ENCODE data around the gene ABT1. TPM values are rescaled to one million over a fixed set of nuclear protein-coding genes. Genes with fewer than 3 reads are reported as not detected.

ABT1 gene
- total RNA-seq, 2 experiments from 2014 or later: 17.3 to 18.4 TPM

DNA sequence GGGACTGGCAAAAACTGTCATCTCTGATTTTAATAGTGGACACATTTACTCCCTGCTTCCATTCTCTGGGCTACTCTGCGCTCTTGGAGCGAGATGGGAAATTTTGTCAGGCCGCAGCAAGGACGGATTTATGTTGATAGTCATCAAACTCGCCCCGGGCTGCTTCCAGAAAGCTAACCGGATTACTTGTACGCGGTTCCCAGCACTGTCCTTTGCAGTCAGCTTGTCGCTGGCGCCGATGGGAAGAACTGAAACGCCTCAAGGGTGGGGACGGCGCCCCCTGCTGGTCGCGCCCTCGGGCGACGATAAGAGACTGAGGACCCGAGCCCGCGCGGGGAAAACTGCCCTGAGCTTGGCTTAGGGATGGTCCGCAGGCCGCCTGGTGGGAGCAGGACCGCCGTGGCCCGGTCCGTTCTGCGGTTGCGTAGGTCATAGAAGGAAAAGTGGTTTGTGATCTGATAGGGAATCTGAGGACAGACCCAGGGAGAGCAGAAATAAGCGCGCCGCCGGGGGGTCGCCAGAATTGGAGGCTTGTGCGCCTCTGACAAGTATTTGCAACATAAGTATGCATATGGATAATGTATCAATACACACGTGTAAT is 984 bp upstream of the ABT1 start:
- H3K4me1 Mint-ChIP-seq (ENCODE audit: low read depth): peaks cover 47% of the 10 kb centered on the region
- intact Hi-C loops (cut with micrococcal nuclease): loop anchor here (1.0 to 10.0 kb wide), 11 partner anchors 18 to 1297 kb away; partner anchors contain the start of gene ZNF184
- H3K9me3 Mint-ChIP-seq: no peaks in the 10 kb centered on the region
- no peak overlapping the region for H3K27ac Mint-ChIP-seq
- peaks cover 14% of the 10 kb centered on the region for H3K36me3 Mint-ChIP-seq (ENCODE audit: low read depth)
- H3K4me3 Mint-ChIP-seq: no peak overlapping the region
- CTCF ChIA-PET: interaction anchor here (0.8 to 5.3 kb wide), 18 partner anchors 10 to 559 kb away, joined by 3 to 106 read pairs (median 4); no protein-coding TSS in a partner anchor
- H3K27me3 Mint-ChIP-seq (ENCODE audit: low read depth): peaks cover 27% of the 10 kb centered on the region
- DNase-seq: peak; percentile 92

DNA sequence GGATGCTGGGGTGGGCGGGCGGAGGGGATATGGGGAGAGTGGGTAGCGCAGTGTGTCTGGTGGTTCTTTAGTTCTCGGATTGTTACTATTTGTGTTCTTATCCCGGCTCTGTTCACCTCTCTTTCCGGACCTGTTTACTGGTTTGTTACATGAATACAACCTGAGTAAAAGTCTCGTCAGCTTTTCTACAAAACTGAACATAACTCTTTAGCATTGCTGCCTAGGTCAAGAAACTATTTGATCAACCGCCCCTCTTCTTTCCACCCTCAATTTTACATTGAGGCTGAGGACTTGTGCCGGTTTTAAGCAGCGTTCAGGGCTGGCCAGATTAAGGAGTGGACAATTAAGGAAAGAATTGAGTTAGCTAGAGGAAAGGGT is 625 bp downstream of the ABT1 start:
- intact Hi-C loops (cut with micrococcal nuclease): loop anchor here (2.0 to 10.0 kb wide), 4 partner anchors 475 to 1295 kb away; partner anchors contain the start of gene ZNF184
- H3K4me1 Mint-ChIP-seq (ENCODE audit: low read depth): peaks cover 53% of the 10 kb centered on the region
- no peak for DNase-seq
- peaks cover 18% of the 10 kb centered on the region for H3K27me3 Mint-ChIP-seq (ENCODE audit: low read depth)
- CTCF ChIA-PET: no interaction called here
- no peaks in the 10 kb centered on the region for H3K9me3 Mint-ChIP-seq
- H3K36me3 Mint-ChIP-seq (ENCODE audit: low read depth): peaks cover 14% of the 10 kb centered on the region
- no peak overlapping the region for H3K27ac Mint-ChIP-seq
- no peak overlapping the region for H3K4me3 Mint-ChIP-seq

DNA sequence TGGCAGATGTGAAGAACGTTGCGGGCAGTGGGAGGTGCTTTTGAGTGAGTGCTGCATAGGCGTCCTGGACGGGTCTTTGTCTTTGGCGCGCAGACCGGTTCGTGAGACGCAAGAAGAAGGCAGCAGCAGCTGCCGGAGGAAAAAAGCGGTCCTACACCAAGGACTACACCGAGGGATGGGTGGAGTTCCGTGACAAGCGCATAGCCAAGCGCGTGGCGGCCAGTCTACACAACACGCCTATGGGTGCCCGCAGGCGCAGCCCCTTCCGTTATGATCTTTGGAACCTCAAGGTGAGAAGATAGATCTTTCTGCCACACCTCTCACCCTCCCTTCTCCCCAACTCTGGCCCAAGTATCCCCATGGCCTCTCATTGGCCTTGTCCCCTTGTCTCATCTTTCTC is 1.1 kb downstream of the ABT1 start:
- no peak overlapping the region for H3K27ac Mint-ChIP-seq
- peaks cover 14% of the 10 kb centered on the region for H3K36me3 Mint-ChIP-seq (ENCODE audit: low read depth)
- H3K4me3 Mint-ChIP-seq: no peak overlapping the region
- H3K27me3 Mint-ChIP-seq (ENCODE audit: low read depth): peaks cover 14% of the 10 kb centered on the region
- H3K4me1 Mint-ChIP-seq (ENCODE audit: low read depth): peaks cover 53% of the 10 kb centered on the region
- no peak for DNase-seq
- H3K9me3 Mint-ChIP-seq: no peaks in the 10 kb centered on the region
- intact Hi-C loops (cut with micrococcal nuclease): loop anchor here (2.0 to 10.0 kb wide), 4 partner anchors 476 to 1295 kb away; partner anchors contain the start of gene ZNF184
- CTCF ChIA-PET: no interaction called here

DNA sequence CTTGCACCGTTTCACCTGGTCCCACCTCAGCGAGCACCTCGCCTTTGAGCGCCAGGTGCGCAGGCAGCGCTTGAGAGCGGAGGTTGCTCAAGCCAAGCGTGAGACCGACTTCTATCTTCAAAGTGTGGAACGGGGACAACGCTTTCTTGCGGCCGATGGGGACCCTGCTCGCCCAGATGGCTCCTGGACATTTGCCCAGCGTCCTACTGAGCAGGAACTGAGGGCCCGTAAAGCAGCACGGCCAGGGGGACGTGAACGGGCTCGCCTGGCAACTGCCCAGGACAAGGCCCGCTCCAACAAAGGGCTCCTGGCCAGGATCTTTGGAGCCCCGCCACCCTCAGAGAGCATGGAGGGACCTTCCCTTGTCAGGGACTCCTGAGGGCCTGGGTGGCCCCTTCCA is 1.5 kb downstream of the ABT1 start:
- H3K27me3 Mint-ChIP-seq (ENCODE audit: low read depth): peaks cover 12% of the 10 kb centered on the region
- peaks cover 53% of the 10 kb centered on the region for H3K4me1 Mint-ChIP-seq (ENCODE audit: low read depth)
- H3K27ac Mint-ChIP-seq: no peak overlapping the region
- no peak for DNase-seq
- H3K36me3 Mint-ChIP-seq (ENCODE audit: low read depth): peaks cover 14% of the 10 kb centered on the region
- no peaks in the 10 kb centered on the region for H3K9me3 Mint-ChIP-seq
- intact Hi-C loops (cut with micrococcal nuclease): loop anchor here (5.0 to 10.0 kb wide), 3 partner anchors 476 to 877 kb away; partner anchors contain the start of gene ZNF184
- CTCF ChIA-PET: no interaction called here
- no peak overlapping the region for H3K4me3 Mint-ChIP-seq

DNA sequence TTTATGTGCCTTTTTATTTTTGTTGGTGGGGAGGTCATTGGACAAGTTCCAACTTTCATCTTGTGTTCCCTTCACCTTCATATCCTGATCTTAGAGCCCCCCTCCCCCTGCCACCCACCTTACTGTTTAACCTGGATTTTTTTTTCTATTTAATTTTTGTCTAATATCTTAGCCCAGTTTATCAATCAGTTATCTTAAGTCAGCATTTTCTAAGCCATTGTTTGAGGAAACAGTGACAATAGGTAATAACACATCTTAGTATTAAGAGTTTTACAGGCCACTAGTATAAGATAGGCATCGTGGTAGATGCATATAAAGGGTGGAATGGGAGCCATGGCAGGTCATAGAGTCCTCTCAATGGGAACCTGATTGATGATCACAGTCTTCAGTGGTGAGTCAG is 2.4 kb downstream of the ABT1 start:
- peak overlapping the region; percentile 79 for H3K27ac Mint-ChIP-seq
- peaks cover 3% of the 10 kb centered on the region for H3K27me3 Mint-ChIP-seq (ENCODE audit: low read depth)
- H3K4me3 Mint-ChIP-seq: no peak overlapping the region
- CTCF ChIA-PET: no interaction called here
- no peaks in the 10 kb centered on the region for H3K9me3 Mint-ChIP-seq
- DNase-seq: no peak
- intact Hi-C loops (cut with micrococcal nuclease): loop anchor here (5.0 to 10.0 kb wide), 3 partner anchors 477 to 876 kb away; partner anchors contain the start of gene ZNF184
- peaks cover 56% of the 10 kb centered on the region for H3K4me1 Mint-ChIP-seq (ENCODE audit: low read depth)
- H3K36me3 Mint-ChIP-seq (ENCODE audit: low read depth): peaks cover 14% of the 10 kb centered on the region

DNA sequence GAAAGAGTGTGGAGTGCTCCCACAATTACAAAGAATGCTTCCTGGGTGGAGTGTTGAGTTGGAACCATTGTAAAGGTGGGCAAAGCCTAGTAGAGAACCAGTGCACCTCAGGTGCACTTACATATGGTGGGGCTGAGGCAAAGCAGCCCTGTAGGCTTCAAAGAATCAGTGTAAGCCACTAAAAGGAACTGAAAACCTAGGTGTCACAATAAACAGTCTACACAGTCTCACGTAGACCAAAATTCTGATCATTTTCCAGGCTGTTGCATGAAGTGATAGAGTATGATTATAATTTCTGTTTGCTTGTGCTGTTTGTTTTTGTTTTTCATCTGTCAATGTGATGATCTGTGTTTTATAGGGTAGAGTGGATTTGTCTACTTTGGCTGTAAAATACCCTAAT is 2.8 kb downstream of the ABT1 start:
- Mint-ChIP-seq H3K9me3 (no peaks in the 10 kb centered on the region), H3K27ac (peak overlapping the region; percentile 79), H3K36me3 (ENCODE audit: low read depth) (peaks cover 14% of the 10 kb centered on the region), H3K27me3 (ENCODE audit: low read depth) (no peaks in the 10 kb centered on the region), H3K4me3 (no peak overlapping the region), H3K4me1 (ENCODE audit: low read depth) (peaks cover 52% of the 10 kb centered on the region)
- no peak for DNase-seq
- CTCF ChIA-PET: no interaction called here
- intact Hi-C loops (cut with micrococcal nuclease): loop anchor here (5.0 to 10.0 kb wide), 3 partner anchors 477 to 875 kb away; partner anchors contain the start of gene ZNF184

DNA sequence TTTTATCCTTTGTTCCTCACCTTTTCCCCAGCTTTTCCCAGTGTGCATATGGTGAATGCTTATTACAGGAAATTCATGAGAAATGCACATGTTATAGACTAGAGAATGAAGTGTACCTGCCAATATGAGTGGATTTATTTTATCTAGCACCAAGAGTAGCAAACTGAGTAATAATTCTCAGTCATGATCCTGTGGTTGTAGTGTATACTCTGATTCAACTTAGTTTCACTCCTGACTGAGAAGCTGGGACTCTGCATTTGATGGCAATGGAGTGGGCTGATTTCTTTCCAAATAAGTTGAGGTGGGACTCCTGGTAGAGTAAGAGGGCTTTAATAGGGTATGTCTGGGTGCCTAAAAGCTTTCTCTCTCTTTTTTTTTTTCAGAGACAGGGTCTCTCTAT is 4.0 kb downstream of the ABT1 start:
- Mint-ChIP-seq H3K9me3 (no peaks in the 10 kb centered on the region), H3K27ac (peak overlapping the region; percentile 74), H3K36me3 (ENCODE audit: low read depth) (peaks cover 14% of the 10 kb centered on the region), H3K4me1 (ENCODE audit: low read depth) (peaks cover 48% of the 10 kb centered on the region), H3K27me3 (ENCODE audit: low read depth) (no peaks in the 10 kb centered on the region), H3K4me3 (no peak overlapping the region)
- no peak for DNase-seq
- CTCF ChIA-PET: interaction anchor here (1.2 to 1.3 kb wide), 2 partner anchors 20 to 28 kb away, joined by 3 read pairs; no protein-coding TSS in a partner anchor
- intact Hi-C loops (cut with micrococcal nuclease): loop anchor here (10.0 kb wide), 1 partner anchor 1154 kb away; no protein-coding TSS in a partner anchor

DNA sequence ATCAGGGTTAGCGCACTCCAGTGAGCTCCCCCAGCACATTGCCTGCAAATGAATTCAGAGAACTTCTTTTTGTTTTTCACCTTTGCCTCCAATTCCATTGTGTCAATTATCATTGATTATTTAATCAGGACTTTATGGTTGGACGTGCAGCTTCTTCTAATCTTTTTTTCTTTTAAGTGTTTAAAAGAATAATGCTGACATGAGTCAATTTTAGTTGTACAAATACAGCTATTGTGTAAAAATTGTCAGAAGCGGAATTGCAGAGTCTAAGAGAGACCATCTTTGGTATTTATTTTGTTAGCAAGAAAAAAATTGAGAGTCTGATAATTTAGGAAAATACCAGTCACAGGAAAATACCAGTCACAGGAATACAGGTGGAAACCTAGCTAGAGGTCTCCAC is 5.5 kb downstream of the ABT1 start:
- CTCF ChIA-PET: interaction anchor here (1.3 kb wide), 1 partner anchor 30 kb away, joined by 3 read pairs; no protein-coding TSS in a partner anchor
- Mint-ChIP-seq H3K4me1 (ENCODE audit: low read depth) (peaks cover 48% of the 10 kb centered on the region), H3K9me3 (no peaks in the 10 kb centered on the region), H3K27me3 (ENCODE audit: low read depth) (no peaks in the 10 kb centered on the region), H3K4me3 (no peak overlapping the region), H3K27ac (no peak overlapping the region), H3K36me3 (ENCODE audit: low read depth) (peaks cover 14% of the 10 kb centered on the region)
- intact Hi-C loops (cut with micrococcal nuclease): loop anchor here (10.0 kb wide), 1 partner anchor 1153 kb away; no protein-coding TSS in a partner anchor
- no peak for DNase-seq

DNA sequence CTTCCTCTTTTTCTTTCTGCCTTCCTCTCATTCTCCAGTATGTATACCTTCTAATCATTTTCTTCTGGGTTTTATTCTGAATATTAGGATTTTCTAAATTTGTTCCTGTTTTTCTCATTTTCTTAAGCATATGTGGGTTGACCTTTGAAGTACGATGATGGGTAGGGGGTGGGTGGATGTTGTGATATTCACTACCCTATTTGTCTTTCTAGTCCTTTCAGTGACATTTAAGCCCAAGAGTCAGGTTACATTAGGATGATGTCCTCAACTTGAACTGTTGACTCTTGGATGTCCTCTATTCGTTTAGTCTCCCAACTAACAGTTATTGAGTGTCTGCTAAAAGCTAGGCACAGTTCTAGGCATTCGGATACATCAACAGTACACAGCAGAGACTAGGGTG is 7.3 kb downstream of the ABT1 start:
- no peak for DNase-seq
- Mint-ChIP-seq H3K4me3 (no peak overlapping the region), H3K27me3 (ENCODE audit: low read depth) (no peaks in the 10 kb centered on the region), H3K36me3 (ENCODE audit: low read depth) (peaks cover 3% of the 10 kb centered on the region), H3K27ac (no peak overlapping the region), H3K9me3 (no peaks in the 10 kb centered on the region), H3K4me1 (ENCODE audit: low read depth) (peaks cover 38% of the 10 kb centered on the region)
- CTCF ChIA-PET: no interaction called here
- intact Hi-C loops (cut with micrococcal nuclease): loop anchor here (10.0 kb wide), 1 partner anchor 1151 kb away; no protein-coding TSS in a partner anchor

DNA sequence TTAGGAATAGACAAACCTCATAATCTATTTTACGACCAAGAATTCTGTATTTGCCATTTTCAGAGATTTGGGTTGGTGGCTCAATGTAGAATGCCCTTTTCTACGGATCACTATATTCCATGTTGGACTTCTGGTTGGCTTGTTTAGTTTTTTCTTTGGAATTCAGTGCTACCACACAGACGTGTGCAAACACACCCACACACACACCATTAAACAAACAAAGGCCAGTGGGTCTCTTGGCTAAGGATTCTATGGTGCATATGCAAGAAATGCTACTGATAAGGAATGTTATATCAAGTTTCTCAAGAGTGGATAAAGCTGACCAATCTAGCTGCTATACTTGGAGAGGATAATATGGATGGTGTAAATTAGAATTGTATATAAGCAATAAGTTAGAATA is 8.0 kb downstream of the ABT1 start:
- CTCF ChIA-PET: no interaction called here
- no peak overlapping the region for H3K27ac Mint-ChIP-seq
- no peak for DNase-seq
- no peaks in the 10 kb centered on the region for H3K9me3 Mint-ChIP-seq
- no peaks in the 10 kb centered on the region for H3K27me3 Mint-ChIP-seq (ENCODE audit: low read depth)
- H3K4me1 Mint-ChIP-seq (ENCODE audit: low read depth): peaks cover 31% of the 10 kb centered on the region
- intact Hi-C loops (cut with micrococcal nuclease): loop anchor here (10.0 kb wide), 1 partner anchor 1150 kb away; no protein-coding TSS in a partner anchor
- H3K36me3 Mint-ChIP-seq (ENCODE audit: low read depth): no peaks in the 10 kb centered on the region
- H3K4me3 Mint-ChIP-seq: no peak overlapping the region

DNA sequence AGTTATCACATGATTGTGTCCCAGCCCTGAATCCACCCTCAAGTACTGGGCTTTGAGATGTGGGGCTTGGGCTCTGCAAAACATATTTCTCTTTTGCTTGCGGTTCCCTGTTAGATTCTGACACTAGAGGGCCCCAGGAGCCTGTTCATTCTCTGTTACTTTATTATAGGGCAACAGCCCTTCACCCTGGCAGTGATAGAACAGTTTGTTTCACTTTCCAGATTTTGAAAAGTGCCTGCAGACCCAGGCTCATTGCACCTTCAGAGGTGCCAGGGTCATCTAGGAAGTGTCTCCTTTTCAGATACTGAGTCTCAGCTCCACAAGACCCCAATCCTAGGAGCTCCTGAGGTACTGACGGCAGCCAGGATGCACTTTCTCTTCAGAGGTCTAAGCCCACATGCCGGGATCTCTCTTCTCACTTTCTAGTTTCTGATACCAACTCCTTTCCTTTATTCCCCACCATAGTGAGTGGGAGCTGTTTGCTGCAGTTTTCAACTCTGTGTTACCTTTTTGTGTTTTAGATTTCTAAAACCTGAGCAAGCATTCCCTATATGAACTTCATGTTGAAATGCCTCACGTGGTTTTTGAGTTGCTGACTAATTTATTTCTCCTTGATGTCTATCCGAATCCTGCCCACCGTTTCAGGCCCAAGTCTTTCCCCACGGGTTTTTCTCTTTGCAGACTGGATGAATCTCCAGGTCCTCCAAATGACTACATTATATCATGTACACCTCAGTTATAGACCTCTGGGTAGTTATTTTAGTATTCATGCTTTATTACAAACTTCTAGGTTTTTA is 10.9 kb downstream of the ABT1 start:
- DNase-seq: peak; percentile 79
- no peaks in the 10 kb centered on the region for H3K9me3 Mint-ChIP-seq
- CTCF ChIA-PET: interaction anchor here (1.1 to 1.3 kb wide), 3 partner anchors 10 to 519 kb away, joined by 3 to 5 read pairs (median 3); no protein-coding TSS in a partner anchor
- H3K27ac Mint-ChIP-seq: no peak overlapping the region
- H3K27me3 Mint-ChIP-seq (ENCODE audit: low read depth): peaks cover 1% of the 10 kb centered on the region
- intact Hi-C loops (cut with micrococcal nuclease): loop anchor here (1.0 to 10.0 kb wide), 5 partner anchors 472 to 1189 kb away; no protein-coding TSS in a partner anchor
- H3K4me3 Mint-ChIP-seq: peak overlapping the region; percentile 52
- H3K36me3 Mint-ChIP-seq (ENCODE audit: low read depth): no peaks in the 10 kb centered on the region
- H3K4me1 Mint-ChIP-seq (ENCODE audit: low read depth): peaks cover 15% of the 10 kb centered on the region

DNA sequence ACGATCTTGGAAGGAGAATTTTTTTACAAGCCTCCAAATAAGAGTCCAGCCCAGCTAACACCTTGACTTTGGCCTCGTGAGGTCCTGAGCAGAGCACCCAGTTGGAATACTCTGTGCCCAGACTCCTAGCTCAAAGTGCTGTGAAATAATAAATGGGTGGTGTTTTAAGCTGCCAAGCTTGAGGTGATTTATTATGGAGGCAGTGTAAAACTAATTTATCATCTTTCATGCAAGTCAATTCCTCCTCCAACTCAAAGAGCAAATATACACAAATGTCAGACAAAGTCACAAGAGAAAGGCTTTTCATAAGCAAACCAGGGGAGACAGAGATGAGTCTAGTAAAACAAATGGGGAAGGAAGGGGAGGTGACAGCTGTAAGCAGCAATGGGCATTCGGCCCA is 12.7 kb downstream of the ABT1 start:
- Mint-ChIP-seq H3K27ac (no peak overlapping the region), H3K4me3 (no peak overlapping the region), H3K9me3 (no peaks in the 10 kb centered on the region), H3K27me3 (ENCODE audit: low read depth) (peaks cover 11% of the 10 kb centered on the region), H3K36me3 (ENCODE audit: low read depth) (no peaks in the 10 kb centered on the region), H3K4me1 (ENCODE audit: low read depth) (peaks cover 12% of the 10 kb centered on the region)
- intact Hi-C loops (cut with micrococcal nuclease): loop anchor here (10.0 kb wide), 1 partner anchor 1145 kb away; no protein-coding TSS in a partner anchor
- CTCF ChIA-PET: no interaction called here
- DNase-seq: no peak

Measured in activated naive CD4-positive, alpha-beta T cell treated with anti-CD3 and anti-CD28 coated beads for 36 hours (primary cell).